Peyer's patch (tissue), 4 donors: Measurements from ENCODE around the gene PGAP3.

Source experiments
- CTCF ChIP-seq, 6 experiments: fragments of 450-650 bp in 4 of 6; fragments of 200-600 bp in 2 of 6; sonication (generic) in 1 of 6; IDR thresholded peaks; one replicate each; pipeline ENCODE4 v1.5.1; 2017 to 2019; ENCODE audit warnings: antibody characterized with exemption in 6 of 6, mild to moderate bottlenecking in 3 of 6, moderate library complexity in 1 of 6
- POLR2A ChIP-seq, 2 donors: fragments of 450-650 bp; IDR thresholded peaks; one replicate each; pipeline ENCODE4 v1.5.1; 2017; ENCODE audit warnings: antibody characterized with exemption in 2 of 2, mild to moderate bottlenecking in 2 of 2, moderate library complexity in 2 of 2

DNA sequence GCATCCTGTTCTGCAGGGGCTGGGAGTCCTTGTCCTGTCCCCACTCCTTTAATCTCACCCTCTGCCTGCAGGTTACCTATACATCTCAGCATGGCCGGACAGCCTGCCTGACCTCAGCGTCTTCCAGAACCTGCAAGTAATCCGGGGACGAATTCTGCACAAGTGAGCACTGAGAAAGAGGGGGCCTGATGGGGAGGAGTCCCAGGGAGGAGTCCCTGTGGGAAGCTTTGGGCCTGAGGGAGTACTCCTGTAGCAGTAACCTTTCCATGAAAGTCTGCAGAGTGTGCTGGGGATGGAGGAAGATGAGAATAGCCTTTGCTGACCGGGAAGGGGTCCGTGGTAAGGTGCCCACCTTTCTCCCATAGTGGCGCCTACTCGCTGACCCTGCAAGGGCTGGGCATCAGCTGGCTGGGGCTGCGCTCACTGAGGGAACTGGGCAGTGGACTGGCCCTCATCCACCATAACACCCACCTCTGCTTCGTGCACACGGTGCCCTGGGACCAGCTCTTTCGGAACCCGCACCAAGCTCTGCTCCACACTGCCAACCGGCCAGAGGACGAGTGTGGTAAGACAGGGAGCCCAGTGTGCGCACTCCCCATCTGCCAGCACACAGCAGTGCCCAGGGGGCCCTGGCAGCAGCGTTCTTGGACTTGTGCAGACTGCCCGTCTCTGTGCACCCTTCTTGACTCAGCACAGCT lies 27.7 kb upstream of the PGAP3 start:
- TF ChIP-seq CTCF (IDR thresholded peaks at IDR 0.05) (no peak), POLR2A (IDR thresholded peaks at IDR 0.05) (no peak)
